ENCODE results near the gene RNF17.

The RNF17 gene

GRCh38 chr13:24851546-24851945 is 87.6 kb downstream of the RNF17 start:
- no peak for TF ChIP-seq CTCF (IDR thresholded peaks at IDR 0.05; ENCODE audit: insufficient read depth, low read depth, low read length, missing control alignments)
- no peak for DNase-seq (ENCODE audit: low read depth)
- H3K4me3 ChIP-seq (ENCODE audit: low read depth, low read length) = no peak overlapping the region

- TF ChIP-seq CTCF (IDR thresholded peaks at IDR 0.05; ENCODE audit: insufficient read depth, low read depth, low read length, missing control alignments) = no peak
- DNase-seq (ENCODE audit: low read depth) = no peak
- H3K4me3 ChIP-seq (ENCODE audit: low read depth, low read length) = no peak overlapping the region
These were observed 90.3 kb downstream of the RNF17 start for GRCh38 chr13:24854311-24854710.

GRCh38 chr13:24858953-24859352 is 95.0 kb downstream of the RNF17 start:
- DNase-seq (ENCODE audit: low read depth) = no peak
- H3K4me3 ChIP-seq (ENCODE audit: low read depth, low read length) = no peak overlapping the region
- TF ChIP-seq CTCF (IDR thresholded peaks at IDR 0.05; ENCODE audit: insufficient read depth, low read depth, low read length, missing control alignments) = no peak

- no peak overlapping the region for H3K4me3 ChIP-seq (ENCODE audit: low read depth, low read length)
- no peak for TF ChIP-seq CTCF (IDR thresholded peaks at IDR 0.05; ENCODE audit: insufficient read depth, low read depth, low read length, missing control alignments)
- DNase-seq (ENCODE audit: low read depth) = no peak
These were observed 96.8 kb downstream of the RNF17 start for GRCh38 chr13:24860770-24861169.

- no peak for DNase-seq (ENCODE audit: low read depth)
These were observed 97.8 kb downstream of the RNF17 start for GRCh38 chr13:24861617-24862362.

GRCh38 chr13:24863748-24864540 is 100.0 kb downstream of the RNF17 start:
- no peak for DNase-seq (ENCODE audit: low read depth)
- no peak for TF ChIP-seq CTCF (IDR thresholded peaks at IDR 0.05; ENCODE audit: insufficient read depth, low read depth, low read length, missing control alignments)
- no peak overlapping the region for H3K4me3 ChIP-seq (ENCODE audit: low read depth, low read length)

More at GRCh38 chr13:24861617-24862362, 97.8 kb downstream of the RNF17 start:
- TF ChIP-seq CTCF (IDR thresholded peaks at IDR 0.05; ENCODE audit: insufficient read depth, low read depth, low read length, missing control alignments) = no peak
- H3K4me3 ChIP-seq (ENCODE audit: low read depth, low read length) = no peak overlapping the region

Measured in GM12865 (cell line).